Mammary epithelial cell (primary cell): ENCODE results near the gene ALDH4A1.

Experiments
- EZH2 ChIP-seq: IDR thresholded peaks from 2 replicates; pipeline ENCODE4 v1.6.1; 2012; ENCODE audit warnings: low read length, inconsistent platforms, borderline replicate concordance
- TF ChIP-seq, protein P1 (sequence below), 2 donors: IDR thresholded peaks in 1 of 2; conservative IDR thresholded peaks in 1 of 2; 2 replicates each; pipeline ENCODE4 v1.5.1; 2011 to 2012; ENCODE audit warnings: inconsistent platforms in 2 of 2, low read length in 2 of 2, mild to moderate bottlenecking in 2 of 2, control low read depth in 1 of 2, low read depth in 1 of 2; ENCODE audit not compliant: insufficient read depth in 1 of 2; ENCODE audit errors: extremely low read depth in 1 of 2

DNA sequence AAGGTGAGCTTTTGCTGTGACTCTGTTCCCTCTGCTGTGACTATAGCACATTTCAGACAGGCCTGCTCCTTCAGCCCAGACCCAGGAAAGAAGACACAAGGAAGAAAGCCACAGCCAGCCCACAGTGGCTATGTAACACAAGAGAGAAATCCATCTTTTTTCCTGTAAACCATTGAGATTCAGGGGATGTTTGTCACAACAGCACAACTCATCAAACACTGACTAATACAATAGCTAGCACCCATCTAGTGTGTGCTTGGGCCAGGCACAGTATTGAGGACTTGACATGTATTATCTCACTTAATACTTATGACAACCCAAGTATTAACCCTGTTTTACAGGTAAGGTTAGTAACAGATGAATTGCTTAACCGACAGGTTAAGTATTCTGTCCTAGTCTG, 72.7 kb downstream of the ALDH4A1 start:
- TF ChIP-seq, protein P1, sequence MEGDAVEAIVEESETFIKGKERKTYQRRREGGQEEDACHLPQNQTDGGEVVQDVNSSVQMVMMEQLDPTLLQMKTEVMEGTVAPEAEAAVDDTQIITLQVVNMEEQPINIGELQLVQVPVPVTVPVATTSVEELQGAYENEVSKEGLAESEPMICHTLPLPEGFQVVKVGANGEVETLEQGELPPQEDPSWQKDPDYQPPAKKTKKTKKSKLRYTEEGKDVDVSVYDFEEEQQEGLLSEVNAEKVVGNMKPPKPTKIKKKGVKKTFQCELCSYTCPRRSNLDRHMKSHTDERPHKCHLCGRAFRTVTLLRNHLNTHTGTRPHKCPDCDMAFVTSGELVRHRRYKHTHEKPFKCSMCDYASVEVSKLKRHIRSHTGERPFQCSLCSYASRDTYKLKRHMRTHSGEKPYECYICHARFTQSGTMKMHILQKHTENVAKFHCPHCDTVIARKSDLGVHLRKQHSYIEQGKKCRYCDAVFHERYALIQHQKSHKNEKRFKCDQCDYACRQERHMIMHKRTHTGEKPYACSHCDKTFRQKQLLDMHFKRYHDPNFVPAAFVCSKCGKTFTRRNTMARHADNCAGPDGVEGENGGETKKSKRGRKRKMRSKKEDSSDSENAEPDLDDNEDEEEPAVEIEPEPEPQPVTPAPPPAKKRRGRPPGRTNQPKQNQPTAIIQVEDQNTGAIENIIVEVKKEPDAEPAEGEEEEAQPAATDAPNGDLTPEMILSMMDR (conservative IDR thresholded peaks at IDR 0.05 in 1 of 2, IDR thresholded peaks at IDR 0.05 in 1 of 2; ENCODE audit: extremely low read depth in 1 of 2, insufficient read depth in 1 of 2, low read depth in 1 of 2, low read length in 2 of 2): no peak
- TF ChIP-seq EZH2: no peak
